Mesenchymal stem cell (in vitro differentiated cells and primary cell): ENCODE measurements around the gene SLC47A1.

Experiments
- DNase-seq: peaks from one replicate; pipeline ENCODE4 v3.0.0-alpha.2; 2013
- H2AFZ ChIP-seq: one replicate; pipeline ENCODE4 v1.6.1; 2013; ENCODE audit warnings: low read depth, mild to moderate bottlenecking, control low read depth, inconsistent platforms, low read length, moderate library complexity
- H2AK5ac ChIP-seq: 2 replicates; pipeline ENCODE4 v1.6.1; 2013; ENCODE audit warnings: low read length, moderate library complexity, mild to moderate bottlenecking, inconsistent platforms; ENCODE audit not compliant: severe bottlenecking
- H2BK120ac ChIP-seq: one replicate; pipeline ENCODE4 v1.6.1; 2013; ENCODE audit warnings: low read depth, mild to moderate bottlenecking, inconsistent platforms, low read length, moderate library complexity
- H2BK12ac ChIP-seq, 2 experiments: one replicate each; pipeline ENCODE4 v1.6.1; 2013; ENCODE audit warnings: inconsistent platforms in 2 of 2, low read length in 2 of 2, mild to moderate bottlenecking in 2 of 2, moderate library complexity in 2 of 2, control low read depth in 1 of 2
- H2BK15ac ChIP-seq: one replicate; pipeline ENCODE4 v1.6.1; 2013; ENCODE audit warnings: mild to moderate bottlenecking, low read depth, inconsistent platforms; ENCODE audit not compliant: poor library complexity, severe bottlenecking
- H2BK5ac ChIP-seq: 2 replicates; pipeline ENCODE4 v1.6.1; 2013; ENCODE audit warnings: low read depth, mild to moderate bottlenecking, low read length, control low read depth, inconsistent platforms; ENCODE audit not compliant: poor library complexity, severe bottlenecking
- H3K14ac ChIP-seq, 2 experiments: one replicate each; pipeline ENCODE4 v1.6.1; 2013; ENCODE audit warnings: inconsistent platforms in 2 of 2, low read length in 2 of 2, control low read depth in 1 of 2, mild to moderate bottlenecking in 1 of 2, moderate library complexity in 1 of 2
- H3K18ac ChIP-seq, 2 experiments: one replicate each; pipeline ENCODE4 v1.6.1; 2013; ENCODE audit warnings: inconsistent platforms in 2 of 2, low read length in 2 of 2, control low read depth in 1 of 2, low read depth in 1 of 2, mild to moderate bottlenecking in 1 of 2
- H3K23ac ChIP-seq, 2 experiments: one replicate each; pipeline ENCODE4 v1.6.1; 2013; ENCODE audit warnings: inconsistent platforms in 2 of 2, low read length in 2 of 2, mild to moderate bottlenecking in 2 of 2, moderate library complexity in 2 of 2, control low read depth in 1 of 2
- H3K27ac ChIP-seq: 2 replicates; pipeline ENCODE4 v1.5.1; 2013; ENCODE audit warnings: mild to moderate bottlenecking, moderate library complexity, low read length, control low read depth, inconsistent platforms; ENCODE audit not compliant: poor library complexity, severe bottlenecking
- H3K27me3 ChIP-seq, 2 experiments: 2 replicates each; pipeline versions ENCODE4 v1.6.1 to v1.7.0; 2013; ENCODE audit warnings: low read length in 2 of 2, mild to moderate bottlenecking in 2 of 2, moderate library complexity in 2 of 2, control low read depth in 1 of 2, inconsistent platforms in 1 of 2; ENCODE audit not compliant: control insufficient read depth in 1 of 2, insufficient read depth in 1 of 2
- H3K36me3 ChIP-seq, 2 experiments: 2 replicates each; pipeline versions ENCODE4 v1.6.1 to v1.7.0; 2013; ENCODE audit warnings: low read length in 2 of 2, control low read depth in 1 of 2, inconsistent platforms in 1 of 2, low read depth in 1 of 2, mild to moderate bottlenecking in 1 of 2; ENCODE audit not compliant: insufficient read depth in 2 of 2, control insufficient read depth in 1 of 2
- H3K4ac ChIP-seq, 2 experiments: one replicate each; pipeline ENCODE4 v1.6.1; 2013; ENCODE audit warnings: inconsistent platforms in 2 of 2, low read length in 2 of 2, mild to moderate bottlenecking in 2 of 2, moderate library complexity in 2 of 2, control low read depth in 1 of 2, low read depth in 1 of 2
- H3K4me1 ChIP-seq: 2 replicates; pipeline ENCODE4 v1.6.1; 2013; ENCODE audit warnings: low read depth, low read length, control low read depth; ENCODE audit not compliant: control insufficient read depth, insufficient read depth
- H3K4me2 ChIP-seq: 2 replicates; pipeline ENCODE4 v1.6.1; 2013; ENCODE audit warnings: low read length, mild to moderate bottlenecking, inconsistent platforms; ENCODE audit not compliant: poor library complexity, severe bottlenecking
- H3K4me3 ChIP-seq, 2 experiments: 2 replicates each; pipeline versions ENCODE4 v1.5.1 to v1.7.0; 2013; ENCODE audit warnings: low read length in 2 of 2, mild to moderate bottlenecking in 2 of 2, control low read depth in 1 of 2, low read depth in 1 of 2; ENCODE audit not compliant: insufficient read depth in 1 of 2
- H3K79me1 ChIP-seq: replicated peaks from 2 replicates; pipeline ENCODE4 v1.6.1; 2013; ENCODE audit warnings: mild to moderate bottlenecking, control low read depth, low read length, inconsistent platforms; ENCODE audit not compliant: poor library complexity, severe bottlenecking
- H3K9ac ChIP-seq: 2 replicates; pipeline ENCODE4 v1.7.0; 2013; ENCODE audit warnings: mild to moderate bottlenecking, low read length, moderate library complexity
- H3K9me3 ChIP-seq: 2 replicates; pipeline ENCODE4 v1.7.0; 2013; ENCODE audit warnings: mild to moderate bottlenecking, low read length; ENCODE audit not compliant: control insufficient read depth
- H4K8ac ChIP-seq: one replicate; pipeline ENCODE4 v1.6.1; 2013; ENCODE audit warnings: inconsistent platforms, mild to moderate bottlenecking, low read length, moderate library complexity
- H4K91ac ChIP-seq: one replicate; pipeline ENCODE4 v1.6.1; 2013; ENCODE audit warnings: mild to moderate bottlenecking, low read length, inconsistent platforms
- WGBS: methylation state at CpG from one replicate; pipeline ENCODE4 v1.1.7; 2013; ENCODE audit warnings: mixed read lengths; 5-methylcytosine and 5-hydroxymethylcytosine counted together

Gene SLC47A1

DNA sequence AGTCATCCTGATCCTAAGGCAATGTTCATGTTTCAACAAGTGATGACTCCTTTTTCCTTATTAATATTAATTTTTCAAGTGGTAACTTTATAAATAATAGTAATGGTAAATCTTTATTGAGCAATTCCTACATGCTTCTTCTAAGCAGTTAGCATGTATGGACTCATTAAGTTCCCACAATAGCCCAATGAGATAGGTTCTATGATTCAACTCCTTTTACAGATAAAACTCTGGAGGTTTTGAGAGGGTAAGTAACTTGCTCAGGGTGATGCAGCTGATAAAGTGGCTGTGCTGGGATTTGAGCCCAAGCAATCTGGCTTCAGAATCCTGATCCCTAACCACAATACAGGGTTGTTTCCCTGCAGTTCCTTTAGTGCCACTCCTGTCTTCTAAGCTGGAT is 25.3 kb downstream of the SLC47A1 start:
- no peak overlapping the region for H2BK5ac ChIP-seq
- no peak overlapping the region for H3K27ac ChIP-seq
- DNase-seq: no peak

DNA sequence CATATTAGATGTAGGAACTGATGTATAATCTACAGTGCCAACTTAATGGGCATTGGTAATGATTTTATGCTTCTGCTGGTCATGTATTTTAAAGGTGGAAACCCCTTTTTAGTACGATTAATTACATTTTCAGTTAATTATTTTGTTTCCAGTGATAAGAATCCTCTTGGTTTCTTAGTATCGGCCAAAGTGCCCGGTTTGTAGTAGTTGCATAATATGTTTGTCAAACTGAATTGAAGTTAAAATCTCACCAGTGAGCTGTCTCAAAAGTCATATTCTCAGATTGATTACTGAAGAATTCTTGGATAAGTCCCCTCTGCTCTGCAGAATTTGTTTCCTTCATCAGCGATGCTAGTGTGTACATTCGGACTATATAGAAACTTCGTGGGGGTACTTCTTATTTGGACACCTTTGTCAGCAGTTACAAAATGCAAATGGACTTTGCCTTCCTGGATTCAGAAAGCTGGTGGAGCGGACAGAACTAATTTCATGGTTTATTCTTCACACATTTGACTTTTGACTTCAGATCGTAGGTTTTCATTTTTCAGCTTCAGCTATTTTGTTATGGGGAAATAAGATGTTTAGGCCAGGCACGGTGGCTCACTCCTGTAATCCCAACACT is 28.2 kb downstream of the SLC47A1 start:
- H4K8ac ChIP-seq: no peak overlapping the region
- no peak overlapping the region for H3K4me2 ChIP-seq
- H2AK5ac ChIP-seq: no peak overlapping the region
- no peak overlapping the region for H2BK12ac ChIP-seq
- H2BK15ac ChIP-seq: no peak overlapping the region
- 92% methylated on average over 8 of the region's 9 CpGs for WGBS
- no peak overlapping the region for H3K27ac ChIP-seq
- no peak overlapping the region for H2BK5ac ChIP-seq
- no peaks in the 10 kb centered on the region for H3K36me3 ChIP-seq
- no peak overlapping the region for H3K14ac ChIP-seq
- no peak overlapping the region for H2AFZ ChIP-seq
- H3K79me1 ChIP-seq: no peaks in the 10 kb centered on the region
- no peak overlapping the region for H2BK120ac ChIP-seq
- DNase-seq: no peak
- H3K27me3 ChIP-seq: peaks cover 7 to 9% of the 10 kb centered on the region in 2 experiments
- no peak overlapping the region for H3K18ac ChIP-seq
- no peak overlapping the region for H3K4me3 ChIP-seq
- H4K91ac ChIP-seq: no peak overlapping the region
- no peak overlapping the region for H3K23ac ChIP-seq
- no peak overlapping the region for H3K4ac ChIP-seq
- H3K4me1 ChIP-seq: no peaks in the 10 kb centered on the region
- peaks cover 5% of the 10 kb centered on the region for H3K9me3 ChIP-seq
- no peak overlapping the region for H3K9ac ChIP-seq

More for the DNA sequence above, 25.3 kb downstream of the SLC47A1 start:
- H3K36me3 ChIP-seq: no peaks in the 10 kb centered on the region
- H3K9ac ChIP-seq: no peak overlapping the region
- H3K9me3 ChIP-seq: peaks cover 5% of the 10 kb centered on the region
- no peak overlapping the region for H2BK120ac ChIP-seq
- H3K4me3 ChIP-seq: no peak overlapping the region
- H3K4me2 ChIP-seq: no peak overlapping the region
- no peak overlapping the region for H3K4ac ChIP-seq
- H4K91ac ChIP-seq: no peak overlapping the region
- no peak overlapping the region for H3K18ac ChIP-seq
- H2BK15ac ChIP-seq: no peak overlapping the region
- H2AK5ac ChIP-seq: no peak overlapping the region
- H3K4me1 ChIP-seq: no peaks in the 10 kb centered on the region
- peaks cover 7 to 31% of the 10 kb centered on the region in 2 experiments for H3K27me3 ChIP-seq
- H3K14ac ChIP-seq: no peak overlapping the region
- H4K8ac ChIP-seq: no peak overlapping the region
- no peaks in the 10 kb centered on the region for H3K79me1 ChIP-seq
- H2AFZ ChIP-seq: no peak overlapping the region
- no peak overlapping the region for H2BK12ac ChIP-seq
- no peak overlapping the region for H3K23ac ChIP-seq

DNA sequence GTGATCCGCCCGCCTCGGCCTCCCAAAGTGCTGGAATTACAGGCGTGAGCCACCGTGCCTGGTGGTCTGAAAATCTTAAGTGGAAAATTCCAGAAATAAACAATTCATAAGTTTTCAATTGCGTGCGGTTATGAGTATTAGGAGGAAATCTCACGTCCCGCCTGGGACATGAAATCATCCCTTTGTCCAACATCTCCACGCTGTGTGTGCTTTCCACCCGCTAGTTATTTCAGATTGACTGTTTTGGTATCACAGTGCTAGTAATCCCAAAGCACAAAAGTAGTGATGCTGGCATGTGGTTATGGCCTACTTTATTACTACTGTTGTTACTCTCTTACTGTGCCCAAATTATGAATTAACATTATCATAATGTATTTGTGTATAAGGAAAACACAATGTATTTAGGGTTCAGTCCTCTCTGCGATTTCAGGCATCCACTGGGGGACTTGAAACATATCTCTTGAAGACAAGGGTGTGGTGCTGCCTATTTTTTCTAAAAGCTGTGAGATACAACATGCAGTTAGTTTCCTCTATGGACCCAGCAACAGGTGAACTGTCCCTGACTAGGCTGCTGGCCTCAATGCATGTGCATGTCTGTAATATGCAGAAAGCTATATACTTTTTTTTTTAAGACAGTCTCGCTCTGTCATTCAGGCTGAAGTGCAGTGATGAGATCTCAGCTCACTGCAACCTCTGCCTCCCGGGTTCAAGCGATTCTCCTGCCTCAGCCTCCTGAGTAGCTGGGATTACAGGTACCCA is 32.3 kb downstream of the SLC47A1 start:
- Histone ChIP-seq H3K18ac (no peak overlapping the region), H3K4ac (no peak overlapping the region), H3K9ac (no peak overlapping the region), H2BK15ac (no peak overlapping the region), H2AFZ (no peak overlapping the region), H3K14ac (no peak overlapping the region), H2BK120ac (no peak overlapping the region), H3K4me2 (no peak overlapping the region), H3K79me1 (no peaks in the 10 kb centered on the region), H2AK5ac (no peak overlapping the region), H2BK12ac (no peak overlapping the region), H3K4me3 (no peak overlapping the region), H3K36me3 (no peaks in the 10 kb centered on the region), H4K8ac (no peak overlapping the region), H3K23ac (no peak overlapping the region), H3K27me3 (peaks cover 7 to 12% of the 10 kb centered on the region in 2 experiments), H3K9me3 (no peaks in the 10 kb centered on the region), H2BK5ac (no peak overlapping the region), H3K4me1 (peaks cover 1% of the 10 kb centered on the region), H3K27ac (no peak overlapping the region), H4K91ac (no peak overlapping the region)
- 90% methylated on average over 8 of the region's 15 CpGs for WGBS
- no peak for DNase-seq

DNA sequence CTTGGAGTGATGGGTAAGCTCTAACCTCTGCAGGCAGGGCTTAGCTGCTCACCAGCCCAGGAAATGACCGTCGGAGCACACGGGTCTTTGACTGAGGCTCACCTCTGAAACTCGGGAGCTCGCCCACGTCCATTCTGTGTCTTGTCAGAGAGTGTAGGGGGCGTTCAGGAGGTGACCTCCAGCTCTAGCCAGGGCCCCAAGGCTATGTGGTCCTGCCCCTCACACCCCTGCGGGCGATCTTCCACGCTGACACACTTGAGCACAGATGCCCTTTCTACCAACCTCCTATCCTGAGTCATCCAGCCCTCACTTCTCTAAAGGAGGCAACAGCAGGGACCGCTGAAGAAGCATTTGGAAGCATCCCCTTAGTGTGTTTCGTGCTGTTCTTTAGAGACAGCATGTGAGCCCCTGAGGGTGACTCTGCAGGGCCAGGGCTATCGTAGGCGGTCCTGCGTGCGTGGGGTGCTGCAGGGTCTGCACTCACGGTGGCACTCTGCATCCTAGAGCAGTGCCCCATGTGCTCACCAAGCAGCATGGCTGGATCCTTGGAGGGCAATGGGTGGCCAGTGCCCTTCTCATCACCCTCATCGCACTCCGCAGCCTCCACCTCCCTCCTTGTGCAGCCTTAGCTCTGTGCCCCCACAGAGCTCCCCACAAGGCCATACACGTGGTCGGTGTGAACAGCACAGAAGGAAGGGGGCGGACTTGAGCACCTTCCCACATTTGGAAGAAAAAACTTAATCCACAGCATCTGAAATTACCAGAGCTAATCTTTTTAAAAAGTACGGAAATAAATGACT is 33.8 kb downstream of the SLC47A1 start:
- H4K91ac ChIP-seq: no peak overlapping the region
- H3K4ac ChIP-seq: no peak overlapping the region
- H3K9me3 ChIP-seq: no peaks in the 10 kb centered on the region
- H2BK5ac ChIP-seq: no peak overlapping the region
- H2BK120ac ChIP-seq: no peak overlapping the region
- H2AK5ac ChIP-seq: no peak overlapping the region
- no peaks in the 10 kb centered on the region for H3K79me1 ChIP-seq
- H3K4me3 ChIP-seq: no peak overlapping the region
- no peak overlapping the region for H3K9ac ChIP-seq
- no peak overlapping the region for H3K4me2 ChIP-seq
- no peak overlapping the region for H2BK15ac ChIP-seq
- no peak overlapping the region for H4K8ac ChIP-seq
- WGBS: 81% methylated on average over 21 of the region's 23 CpGs
- no peak overlapping the region for H3K27ac ChIP-seq
- H3K4me1 ChIP-seq: peaks cover 1% of the 10 kb centered on the region
- peaks cover 17 to 23% of the 10 kb centered on the region in 2 experiments for H3K27me3 ChIP-seq
- no peak overlapping the region for H2AFZ ChIP-seq
- no peaks in the 10 kb centered on the region for H3K36me3 ChIP-seq
- no peak overlapping the region for H2BK12ac ChIP-seq
- peak overlapping the region in 1 of 2 experiments; percentile 6 for H3K14ac ChIP-seq
- H3K23ac ChIP-seq: no peak overlapping the region
- DNase-seq: no peak
- H3K18ac ChIP-seq: no peak overlapping the region
